ENCODE results near the gene TNF.

- no peak for TF ChIP-seq CTCF (IDR thresholded peaks at IDR 0.05)
- no peak for TF ChIP-seq POLR2A (IDR thresholded peaks at IDR 0.05)
- no peak for TF ChIP-seq POLR2AphosphoS5 (IDR thresholded peaks at IDR 0.05; ENCODE audit: insufficient read depth in 1 of 2, low read depth in 1 of 2)
These were observed 6.3 kb downstream of the TNF start for GRCh38 chr6:31581434-31582229.
